Activated T-cell treated with anti-CD3 and anti-CD28 coated beads, Interleukin-2, amount 50 U/mL, for 1 hour (primary cell): ENCODE data around the gene MTOR.
"Not testable (repeated sequence)": the region's sequence is repeated elsewhere in the genome, so short reads cannot be mapped to it uniquely, and the experiment has no call there.

Experiments used
- DNase-seq: peaks from one replicate; pipeline ENCODE4 v3.0.0-alpha.2; 2020

The MTOR gene

GRCh38 chr1:11144570-11145256 lies 117.6 kb downstream of the MTOR start:
- DNase-seq = no peak

DNA sequence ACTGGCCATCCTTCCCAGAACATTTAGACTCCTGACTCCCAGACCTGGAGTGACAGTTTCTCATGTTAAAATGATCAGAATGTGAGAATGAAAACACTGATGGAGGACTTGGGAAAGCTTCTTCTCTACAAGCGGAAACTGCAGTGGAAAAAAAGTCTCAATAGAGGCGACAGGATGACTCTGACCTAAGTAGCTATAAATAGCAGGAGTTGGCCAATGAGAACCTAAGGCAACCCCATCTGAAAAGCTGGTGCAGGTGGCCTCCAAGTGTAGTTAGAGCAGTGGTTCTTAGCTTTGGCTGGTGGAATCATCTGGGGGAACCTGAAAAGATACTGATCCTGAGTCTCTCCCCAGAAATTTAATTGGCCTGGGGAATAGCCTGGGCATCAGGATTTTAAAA lies 118.4 kb downstream of the MTOR start:
- no peak for DNase-seq

- no peak for DNase-seq
Observed at GRCh38 chr1:11143401-11143800, 119.0 kb downstream of the MTOR start.

DNA sequence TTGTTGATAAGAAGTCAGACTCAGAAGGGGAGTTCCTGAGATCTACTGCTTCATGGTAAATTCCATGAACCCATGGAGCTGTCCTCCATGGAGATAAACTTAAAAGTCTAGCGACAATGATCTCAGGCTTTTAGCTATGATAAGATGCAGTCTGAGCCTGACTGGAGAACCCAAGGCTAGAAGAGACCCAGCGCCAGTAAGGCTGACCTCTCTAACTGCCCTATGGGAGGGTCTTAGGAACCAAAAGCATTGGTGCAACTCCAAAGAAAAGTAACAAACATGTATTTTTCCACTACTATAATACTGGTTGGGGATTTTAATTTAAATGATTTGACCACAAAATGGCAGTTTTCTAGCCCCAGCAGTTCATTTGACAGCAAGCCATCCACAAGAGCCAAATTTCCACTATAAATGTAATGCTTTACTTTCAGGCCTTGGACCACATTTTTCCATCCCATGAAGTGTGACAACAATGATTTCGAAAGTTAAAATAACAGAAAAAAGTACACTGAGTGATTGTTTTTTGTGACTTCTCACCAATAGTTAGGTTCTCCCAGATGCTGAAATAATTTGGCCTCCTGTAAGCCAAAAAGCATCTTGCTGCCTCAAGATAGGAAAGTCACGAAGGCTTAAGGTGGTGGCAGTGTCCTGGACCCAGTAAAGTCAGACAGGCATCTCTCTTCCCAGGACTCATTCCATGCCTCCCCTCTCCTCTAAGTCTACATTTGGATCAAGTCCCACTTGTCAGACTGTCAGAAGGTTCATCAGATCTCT lies 119.5 kb downstream of the MTOR start:
- DNase-seq = no peak

- no peak for DNase-seq
Observed at GRCh38 chr1:11138952-11139351, 123.4 kb downstream of the MTOR start.

- no peak for DNase-seq
Observed at GRCh38 chr1:11138029-11138428, 124.3 kb downstream of the MTOR start.

GRCh38 chr1:11134898-11135266 lies 127.5 kb downstream of the MTOR start:
- DNase-seq = no peak

DNA sequence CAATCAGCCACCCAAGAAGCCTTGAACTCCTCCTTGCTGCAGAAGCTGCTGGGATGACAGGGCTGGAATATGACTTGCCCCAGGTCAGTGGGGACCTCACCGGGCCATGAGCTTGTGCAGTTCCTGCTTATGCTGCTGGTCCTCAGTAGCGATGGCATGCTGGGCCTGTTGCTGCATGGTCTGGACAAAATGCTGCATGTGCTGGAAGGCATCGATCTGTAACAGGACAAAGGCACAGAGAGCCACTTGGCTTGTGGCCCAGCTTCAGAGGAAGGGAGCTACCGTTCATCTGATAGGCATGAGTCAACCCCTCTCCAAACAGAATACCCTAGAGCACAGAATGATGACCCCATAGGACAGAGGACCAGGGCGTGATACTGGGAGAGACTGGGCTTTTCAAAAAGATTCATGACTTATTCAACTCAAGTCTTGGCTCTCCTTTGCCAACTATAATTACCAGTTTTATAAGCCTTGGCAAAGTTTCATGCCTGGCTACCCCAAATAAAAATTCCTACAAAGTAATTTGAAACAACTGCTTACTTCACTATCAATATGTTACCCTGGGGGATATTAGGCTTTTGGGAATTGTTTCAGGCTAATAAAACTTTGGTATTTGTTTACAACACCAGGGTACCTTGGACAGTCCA lies 128.0 kb downstream of the MTOR start:
- DNase-seq = no peak

- no peak for DNase-seq
Observed at GRCh38 chr1:11132563-11133293, 129.6 kb downstream of the MTOR start.

DNA sequence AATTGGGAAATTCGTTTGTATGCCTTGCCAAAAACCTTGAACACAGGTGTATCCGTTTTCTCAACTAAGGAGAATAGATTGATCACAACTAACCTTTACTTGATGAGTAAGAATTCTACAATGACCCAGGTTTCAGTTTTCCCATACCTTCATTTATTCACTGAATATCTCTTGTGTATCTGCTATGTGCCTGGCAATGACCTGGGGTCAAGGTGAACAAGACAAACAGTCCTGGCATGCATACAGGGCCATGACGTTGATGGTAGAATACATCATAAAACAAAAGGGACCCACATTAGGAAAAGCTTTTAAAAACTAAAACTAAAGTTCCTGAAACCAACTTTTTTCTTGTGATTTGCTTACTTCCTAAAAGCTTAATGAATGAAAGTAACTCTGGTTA lies 130.5 kb downstream of the MTOR start:
- no peak for DNase-seq

DNA sequence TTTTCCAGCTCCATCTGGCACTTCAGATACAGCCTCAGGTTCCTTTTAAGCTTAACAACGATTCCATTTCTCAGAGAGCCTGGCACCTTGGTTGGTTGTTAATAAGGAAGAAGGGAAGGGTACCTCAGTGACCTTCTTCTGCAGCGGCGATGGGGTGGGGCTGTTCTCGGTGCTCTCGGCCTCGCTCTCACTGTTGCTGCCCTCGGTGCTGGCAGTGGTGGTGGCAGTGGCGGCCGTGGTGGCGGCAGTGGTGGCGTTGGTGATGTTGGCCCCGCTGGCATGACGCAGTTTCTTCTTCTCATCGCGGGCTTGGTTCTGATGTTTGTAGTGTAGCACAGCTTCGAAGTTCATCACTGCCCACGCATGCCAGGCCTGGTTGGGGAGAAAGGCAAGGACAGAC lies 131.9 kb downstream of the MTOR start:
- no peak for DNase-seq

- no peak for DNase-seq
Observed at GRCh38 chr1:11129649-11130390, 132.5 kb downstream of the MTOR start.

GRCh38 chr1:11126569-11126968 lies 135.8 kb downstream of the MTOR start:
- DNase-seq = no peak

- DNase-seq = no peak
Observed at GRCh38 chr1:11125931-11126330, 136.4 kb downstream of the MTOR start.

- no peak for DNase-seq
Observed at GRCh38 chr1:11124965-11125364, 137.4 kb downstream of the MTOR start.

- DNase-seq = no peak
Observed at GRCh38 chr1:11116318-11116717, 146.0 kb downstream of the MTOR start.

- DNase-seq = no peak
Observed at GRCh38 chr1:11114966-11115365, 147.4 kb downstream of the MTOR start.

DNA sequence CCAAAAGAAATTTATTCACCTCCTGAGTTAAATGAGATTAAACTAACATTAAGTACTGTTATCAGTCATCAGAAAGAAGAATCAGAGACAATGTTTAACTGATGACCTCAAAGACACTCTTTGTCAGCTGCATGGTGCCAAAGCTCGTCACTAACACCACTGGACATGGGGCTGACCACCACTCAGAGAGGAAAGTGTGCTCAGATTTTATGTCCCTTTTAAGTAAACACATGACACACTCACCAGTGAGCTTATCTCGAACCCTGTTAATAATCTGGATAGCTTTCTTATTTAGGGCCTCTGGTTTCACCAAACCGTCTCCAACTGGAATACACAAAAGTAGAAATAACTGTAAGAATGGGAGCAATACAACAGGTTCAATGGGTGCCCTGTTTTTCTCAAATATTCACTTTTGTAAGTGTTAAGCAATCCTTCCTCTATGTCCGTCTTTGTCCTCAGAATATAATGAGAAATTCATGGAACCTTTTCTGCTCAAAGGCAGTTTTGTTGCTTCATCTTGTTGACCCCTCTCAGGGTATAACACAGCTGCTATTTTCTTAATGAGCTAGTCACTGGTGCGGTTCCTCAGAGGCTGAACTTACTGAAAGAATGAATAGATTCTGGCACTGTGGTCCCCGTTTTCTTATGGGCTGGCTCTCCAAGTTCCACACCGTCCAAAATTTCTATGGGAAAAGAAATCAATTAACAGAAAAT lies 153.1 kb downstream of the MTOR start:
- DNase-seq = no peak

GRCh38 chr1:11107599-11107998 lies 154.8 kb downstream of the MTOR start:
- DNase-seq = no peak

DNA sequence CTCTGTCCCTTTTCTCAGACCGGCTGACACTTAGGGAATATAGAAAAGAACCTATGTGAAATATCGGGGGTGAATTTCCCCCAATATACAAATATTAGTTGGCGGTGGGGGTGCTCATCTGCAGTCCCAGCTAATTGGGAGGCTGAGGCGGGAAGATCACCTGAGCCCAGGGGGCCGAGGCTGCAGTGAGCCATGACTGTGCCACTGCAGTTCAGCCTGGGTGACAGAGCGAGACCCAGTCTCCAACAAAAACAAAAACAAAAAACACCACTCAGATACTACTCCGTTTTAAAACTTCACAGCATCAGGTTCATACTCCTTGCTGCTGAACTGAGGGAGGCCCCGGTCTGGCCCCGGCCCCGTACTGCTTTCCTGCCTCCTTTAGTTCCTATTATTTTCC lies 156.8 kb downstream of the MTOR start:
- no peak for DNase-seq

GRCh38 chr1:11101347-11101746 lies 161.0 kb downstream of the MTOR start:
- DNase-seq = no peak

GRCh38 chr1:11100806-11101205 lies 161.5 kb downstream of the MTOR start:
- not testable (repeated sequence) for DNase-seq
